ENCODE data around the gene HEG1. TPM values are rescaled to one million over a fixed set of nuclear protein-coding genes. Genes with fewer than 3 reads are reported as not detected.

The HEG1 gene
- total RNA-seq, 2 experiments from 2014 or later = 5.9 to 6.4 TPM

- Mint-ChIP-seq H3K27ac (no peak overlapping the region), H3K4me1 (peaks cover 6% of the 10 kb centered on the region), H3K4me3 (no peak overlapping the region), H3K9me3 (ENCODE audit: low read depth) (no peaks in the 10 kb centered on the region), H3K36me3 (ENCODE audit: low read depth) (peaks cover 2% of the 10 kb centered on the region), H3K27me3 (no peaks in the 10 kb centered on the region)
- ATAC-seq (no peak), DNase-seq (no peak)
- intact Hi-C loops (cut with DNase I, micrococcal nuclease) = no loop called here
- CTCF ChIA-PET = no interaction called here
- POLR2A ChIA-PET = no interaction called here
Observed at GRCh38 chr3:125043599-125044151, 12.1 kb downstream of the HEG1 start.

- Mint-ChIP-seq H3K4me1 (peaks cover 6% of the 10 kb centered on the region), H3K27me3 (no peaks in the 10 kb centered on the region), H3K27ac (no peak overlapping the region), H3K36me3 (ENCODE audit: low read depth) (no peaks in the 10 kb centered on the region), H3K9me3 (ENCODE audit: low read depth) (no peaks in the 10 kb centered on the region), H3K4me3 (no peak overlapping the region)
- ChIA-PET CTCF (no interaction called here), POLR2A (no interaction called here)
- ATAC-seq = no peak
- no peak for DNase-seq
- intact Hi-C loops (cut with DNase I, micrococcal nuclease) = no loop called here
Observed at GRCh38 chr3:125042725-125043406, 12.9 kb downstream of the HEG1 start.

GRCh38 chr3:125039131-125040100, 16.4 kb downstream of the HEG1 start:
- Mint-ChIP-seq H3K36me3 (ENCODE audit: low read depth) (peaks cover 15% of the 10 kb centered on the region), H3K27ac (no peak overlapping the region), H3K27me3 (no peaks in the 10 kb centered on the region), H3K4me1 (peaks cover 17% of the 10 kb centered on the region), H3K9me3 (ENCODE audit: low read depth) (peaks cover 11% of the 10 kb centered on the region), H3K4me3 (no peak overlapping the region)
- intact Hi-C loops (cut with DNase I, micrococcal nuclease) = no loop called here
- CTCF ChIA-PET = interaction anchor here (0.6 to 1.3 kb wide), 2 partner anchors 13 to 954 kb away, joined by 3 read pairs; no protein-coding TSS in a partner anchor
- POLR2A ChIA-PET = no interaction called here
- DNase-seq = no peak
- no peak for ATAC-seq

GRCh38 chr3:125037498-125038150, 18.2 kb downstream of the HEG1 start:
- intact Hi-C loops (cut with DNase I, micrococcal nuclease) = no loop called here
- H3K4me1 Mint-ChIP-seq = peaks cover 18% of the 10 kb centered on the region
- ATAC-seq = peak; percentile 16
- H3K36me3 Mint-ChIP-seq (ENCODE audit: low read depth) = peaks cover 17% of the 10 kb centered on the region
- no peaks in the 10 kb centered on the region for H3K27me3 Mint-ChIP-seq
- ChIA-PET CTCF (interaction anchor here (1.0 to 1.1 kb wide), 2 partner anchors 109 to 113 kb away, joined by 3 read pairs; no protein-coding TSS in a partner anchor), POLR2A (no interaction called here)
- H3K9me3 Mint-ChIP-seq (ENCODE audit: low read depth) = peaks cover 11% of the 10 kb centered on the region
- no peak for DNase-seq
- H3K4me3 Mint-ChIP-seq = no peak overlapping the region
- H3K27ac Mint-ChIP-seq = no peak overlapping the region

GRCh38 chr3:125035217-125035616, 20.6 kb downstream of the HEG1 start:
- DNase-seq (no peak), ATAC-seq (peak; percentile 92)
- Mint-ChIP-seq H3K27ac (peak overlapping the region; percentile 10), H3K4me1 (peaks cover 22% of the 10 kb centered on the region), H3K9me3 (ENCODE audit: low read depth) (peaks cover 11% of the 10 kb centered on the region), H3K27me3 (no peaks in the 10 kb centered on the region), H3K4me3 (no peak overlapping the region), H3K36me3 (ENCODE audit: low read depth) (peaks cover 17% of the 10 kb centered on the region)
- intact Hi-C loops (cut with DNase I, micrococcal nuclease) = loop anchor here (1.0 to 2.0 kb wide), 4 partner anchors 17 to 106 kb away; no protein-coding TSS in a partner anchor
- ChIA-PET POLR2A (interaction anchor here (0.6 kb wide), 1 partner anchor 541 kb away, joined by 5 read pairs; no protein-coding TSS in a partner anchor), CTCF (no interaction called here)

- DNase-seq (no peak), ATAC-seq (no peak)
- intact Hi-C loops (cut with DNase I, micrococcal nuclease) = loop anchor here (2.0 kb wide), 2 partner anchors 19 to 77 kb away; no protein-coding TSS in a partner anchor
- no peak overlapping the region for H3K4me3 Mint-ChIP-seq
- H3K27ac Mint-ChIP-seq = no peak overlapping the region
- no peaks in the 10 kb centered on the region for H3K27me3 Mint-ChIP-seq
- H3K9me3 Mint-ChIP-seq (ENCODE audit: low read depth) = peaks cover 11% of the 10 kb centered on the region
- H3K4me1 Mint-ChIP-seq = peaks cover 20% of the 10 kb centered on the region
- POLR2A ChIA-PET = no interaction called here
- H3K36me3 Mint-ChIP-seq (ENCODE audit: low read depth) = peaks cover 20% of the 10 kb centered on the region
- CTCF ChIA-PET = no interaction called here
Observed at GRCh38 chr3:125033616-125034015, 22.2 kb downstream of the HEG1 start.

GRCh38 chr3:125033135-125033534, 22.7 kb downstream of the HEG1 start:
- Mint-ChIP-seq H3K27ac (no peak overlapping the region), H3K27me3 (no peaks in the 10 kb centered on the region), H3K4me1 (peaks cover 20% of the 10 kb centered on the region), H3K4me3 (no peak overlapping the region), H3K9me3 (ENCODE audit: low read depth) (peaks cover 11% of the 10 kb centered on the region), H3K36me3 (ENCODE audit: low read depth) (peaks cover 25% of the 10 kb centered on the region)
- ChIA-PET CTCF (interaction anchor here (0.7 to 1.3 kb wide), 2 partner anchors 10 to 39 kb away, joined by 3 read pairs; no protein-coding TSS in a partner anchor), POLR2A (no interaction called here)
- no peak for ATAC-seq
- no peak for DNase-seq
- intact Hi-C loops (cut with DNase I, micrococcal nuclease) = no loop called here

- ChIA-PET POLR2A (no interaction called here), CTCF (interaction anchor here (0.7 to 1.3 kb wide), 3 partner anchors 9 to 488 kb away, joined by 3 read pairs; partner anchors contain the start of gene SNX4)
- Mint-ChIP-seq H3K27me3 (no peaks in the 10 kb centered on the region), H3K9me3 (ENCODE audit: low read depth) (peaks cover 11% of the 10 kb centered on the region), H3K27ac (no peak overlapping the region), H3K4me1 (peaks cover 16% of the 10 kb centered on the region), H3K4me3 (no peak overlapping the region), H3K36me3 (ENCODE audit: low read depth) (peaks cover 27% of the 10 kb centered on the region)
- ATAC-seq (no peak), DNase-seq (no peak)
- intact Hi-C loops (cut with DNase I, micrococcal nuclease) = no loop called here
Observed at GRCh38 chr3:125032683-125033082, 23.1 kb downstream of the HEG1 start.

GRCh38 chr3:125032100-125032643, 23.6 kb downstream of the HEG1 start:
- peaks cover 14% of the 10 kb centered on the region for H3K4me1 Mint-ChIP-seq
- ATAC-seq = no peak
- H3K9me3 Mint-ChIP-seq (ENCODE audit: low read depth) = peaks cover 11% of the 10 kb centered on the region
- ChIA-PET POLR2A (no interaction called here), CTCF (interaction anchor here (0.7 to 1.3 kb wide), 3 partner anchors 9 to 488 kb away, joined by 3 read pairs; partner anchors contain the start of gene SNX4)
- intact Hi-C loops (cut with DNase I, micrococcal nuclease) = no loop called here
- no peak for DNase-seq
- H3K27ac Mint-ChIP-seq = no peak overlapping the region
- H3K27me3 Mint-ChIP-seq = no peaks in the 10 kb centered on the region
- H3K36me3 Mint-ChIP-seq (ENCODE audit: low read depth) = peaks cover 30% of the 10 kb centered on the region
- H3K4me3 Mint-ChIP-seq = no peak overlapping the region

GRCh38 chr3:125031544-125031943, 24.3 kb downstream of the HEG1 start:
- Mint-ChIP-seq H3K27ac (no peak overlapping the region), H3K27me3 (no peaks in the 10 kb centered on the region), H3K4me3 (no peak overlapping the region), H3K36me3 (ENCODE audit: low read depth) (peaks cover 31% of the 10 kb centered on the region), H3K4me1 (peaks cover 14% of the 10 kb centered on the region), H3K9me3 (ENCODE audit: low read depth) (peaks cover 9% of the 10 kb centered on the region)
- POLR2A ChIA-PET = interaction anchor here (0.6 kb wide), 1 partner anchor 13 kb away, joined by 3 read pairs; no protein-coding TSS in a partner anchor
- DNase-seq (no peak), ATAC-seq (no peak)
- CTCF ChIA-PET = no interaction called here
- intact Hi-C loops (cut with DNase I, micrococcal nuclease) = no loop called here

GRCh38 chr3:125028657-125029056, 27.1 kb downstream of the HEG1 start:
- intact Hi-C loops (cut with DNase I, micrococcal nuclease) = no loop called here
- no peaks in the 10 kb centered on the region for H3K9me3 Mint-ChIP-seq (ENCODE audit: low read depth)
- H3K27ac Mint-ChIP-seq = no peak overlapping the region
- no peak overlapping the region for H3K4me3 Mint-ChIP-seq
- no peaks in the 10 kb centered on the region for H3K27me3 Mint-ChIP-seq
- POLR2A ChIA-PET = no interaction called here
- H3K4me1 Mint-ChIP-seq = peaks cover 22% of the 10 kb centered on the region
- CTCF ChIA-PET = no interaction called here
- peaks cover 29% of the 10 kb centered on the region for H3K36me3 Mint-ChIP-seq (ENCODE audit: low read depth)
- ATAC-seq (no peak), DNase-seq (no peak)
